Epithelial cell of proximal tubule (primary cell): ENCODE results near the gene WDR64. TPM values are rescaled to one million over a fixed set of nuclear protein-coding genes. Genes with fewer than 3 reads are reported as not detected.

ENCODE experiments used
- DNase-seq: peaks from one replicate; pipeline ENCODE4 v3.0.0-alpha.2; 2011; ENCODE audit warnings: low read depth
- H3K4me3 ChIP-seq: 2 replicates; pipeline ENCODE4 v1.5.1; 2011; ENCODE audit warnings: low read depth, mild to moderate bottlenecking, low read length
- total RNA-seq: library from RNA; depleted of rRNA; stranded (reverse); fragments of >200 nt; gene quantifications from 2 replicates; pipeline ENCODE4 v1.2.3, GENCODE V29; 2015
- TF ChIP-seq, protein P1 (sequence below): conservative IDR thresholded peaks from 2 replicates; pipeline ENCODE4 v1.5.1; 2012; ENCODE audit warnings: low read depth, mild to moderate bottlenecking, low read length

The WDR64 gene
- total RNA-seq, 1 donor from 2014 or later = not detected

DNA sequence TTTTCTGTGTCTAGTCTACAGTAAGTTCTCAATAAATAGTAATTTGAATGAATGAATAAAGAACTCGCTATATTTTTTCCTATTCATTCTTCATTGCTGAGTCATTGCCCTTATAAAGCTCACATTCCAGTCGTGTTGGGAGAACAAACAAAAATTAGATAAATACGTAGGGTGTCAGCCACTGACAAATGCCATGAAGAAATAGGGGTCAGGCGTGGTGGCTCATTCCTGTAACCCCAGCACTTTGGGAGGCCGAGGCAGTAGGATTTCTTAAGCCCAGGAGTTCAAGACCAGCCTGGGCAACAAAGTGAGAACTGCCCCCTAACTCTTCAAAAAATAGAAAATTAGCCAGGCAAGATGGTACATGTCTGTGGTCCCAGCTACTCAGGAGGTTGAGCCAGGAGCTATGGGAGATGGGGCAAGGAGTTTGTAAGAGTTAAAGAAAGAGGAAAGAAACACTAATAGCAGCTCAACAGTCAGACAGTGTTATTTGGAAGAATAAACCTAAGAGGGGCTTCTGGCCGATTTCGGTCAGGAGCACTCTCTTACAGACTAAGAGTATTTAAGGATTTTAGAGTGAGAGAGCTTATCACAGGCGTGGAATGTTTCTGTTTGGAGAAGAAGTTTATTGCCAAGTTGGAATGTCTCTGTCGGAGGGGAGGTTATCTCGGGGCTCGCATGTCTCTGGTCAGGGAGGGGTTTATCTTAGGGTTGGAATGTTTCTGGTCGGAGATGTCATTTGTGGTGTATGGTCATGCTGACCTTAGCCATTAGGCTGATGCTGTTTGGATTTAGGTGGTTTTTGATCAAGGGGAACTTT lies 10.1 kb upstream of the WDR64 start:
- no peak for DNase-seq
- H3K4me3 ChIP-seq = no peak overlapping the region
- TF ChIP-seq, protein P1, sequence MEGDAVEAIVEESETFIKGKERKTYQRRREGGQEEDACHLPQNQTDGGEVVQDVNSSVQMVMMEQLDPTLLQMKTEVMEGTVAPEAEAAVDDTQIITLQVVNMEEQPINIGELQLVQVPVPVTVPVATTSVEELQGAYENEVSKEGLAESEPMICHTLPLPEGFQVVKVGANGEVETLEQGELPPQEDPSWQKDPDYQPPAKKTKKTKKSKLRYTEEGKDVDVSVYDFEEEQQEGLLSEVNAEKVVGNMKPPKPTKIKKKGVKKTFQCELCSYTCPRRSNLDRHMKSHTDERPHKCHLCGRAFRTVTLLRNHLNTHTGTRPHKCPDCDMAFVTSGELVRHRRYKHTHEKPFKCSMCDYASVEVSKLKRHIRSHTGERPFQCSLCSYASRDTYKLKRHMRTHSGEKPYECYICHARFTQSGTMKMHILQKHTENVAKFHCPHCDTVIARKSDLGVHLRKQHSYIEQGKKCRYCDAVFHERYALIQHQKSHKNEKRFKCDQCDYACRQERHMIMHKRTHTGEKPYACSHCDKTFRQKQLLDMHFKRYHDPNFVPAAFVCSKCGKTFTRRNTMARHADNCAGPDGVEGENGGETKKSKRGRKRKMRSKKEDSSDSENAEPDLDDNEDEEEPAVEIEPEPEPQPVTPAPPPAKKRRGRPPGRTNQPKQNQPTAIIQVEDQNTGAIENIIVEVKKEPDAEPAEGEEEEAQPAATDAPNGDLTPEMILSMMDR = no peak

DNA sequence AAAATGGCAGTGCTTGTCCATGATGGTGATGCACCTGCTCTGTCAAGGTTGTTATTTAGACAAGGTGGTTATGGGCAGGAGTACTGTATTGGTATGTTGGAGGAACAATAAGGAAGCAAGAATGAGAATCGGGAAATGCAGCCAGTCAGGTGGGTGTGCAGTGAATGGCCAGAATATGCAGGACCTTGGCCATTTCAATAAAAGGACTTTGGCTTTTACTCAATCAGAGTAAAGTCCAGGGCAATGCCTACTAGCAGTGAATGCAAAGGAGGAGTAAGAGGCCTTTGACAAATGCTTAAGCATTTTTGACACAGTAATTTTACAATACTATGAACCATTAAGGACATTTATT lies 9.5 kb upstream of the WDR64 start:
- H3K4me3 ChIP-seq = no peak overlapping the region
- DNase-seq = no peak
- TF ChIP-seq, protein P1 = no peak

DNA sequence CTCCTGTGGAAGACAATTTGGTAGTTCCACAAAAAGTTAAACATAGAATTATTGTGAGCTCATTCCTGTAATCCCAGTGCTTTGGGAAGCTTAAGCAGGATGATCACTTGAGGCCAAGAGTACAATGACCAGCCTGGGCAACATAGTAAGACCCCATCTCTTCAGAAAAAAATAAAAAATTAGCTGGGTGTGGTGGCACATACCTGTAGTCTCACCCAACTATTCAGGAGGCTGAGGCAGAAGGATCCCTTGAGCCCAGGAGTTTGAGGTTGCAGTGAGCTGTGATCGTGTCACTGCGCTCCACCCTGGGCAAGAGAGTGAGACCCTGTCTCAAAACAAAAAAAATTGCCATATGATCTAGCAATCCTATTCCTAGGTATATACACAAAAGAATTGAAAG lies 7.8 kb upstream of the WDR64 start:
- TF ChIP-seq, protein P1 = no peak
- DNase-seq = no peak
- no peak overlapping the region for H3K4me3 ChIP-seq

DNA sequence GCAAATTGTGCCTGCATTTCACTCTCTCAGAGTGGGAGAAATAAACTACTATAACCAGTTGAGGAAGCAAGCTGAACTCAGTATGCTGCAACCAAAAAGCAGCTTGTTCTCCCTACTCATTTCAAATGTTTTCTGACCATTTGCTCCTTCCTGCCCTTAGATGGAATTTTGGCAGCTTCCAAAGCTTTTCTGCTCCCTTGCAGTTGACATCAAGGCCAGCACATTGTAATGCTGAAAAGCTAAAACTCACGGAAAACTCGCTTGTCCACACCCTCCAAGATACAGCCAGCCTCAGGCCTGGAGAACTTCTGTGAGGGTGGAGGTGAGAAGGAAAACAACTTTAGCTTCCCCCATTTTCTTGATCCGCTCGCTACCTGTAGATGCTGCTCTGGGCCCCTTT lies 6.9 kb upstream of the WDR64 start:
- TF ChIP-seq, protein P1 = no peak
- no peak overlapping the region for H3K4me3 ChIP-seq
- no peak for DNase-seq

DNA sequence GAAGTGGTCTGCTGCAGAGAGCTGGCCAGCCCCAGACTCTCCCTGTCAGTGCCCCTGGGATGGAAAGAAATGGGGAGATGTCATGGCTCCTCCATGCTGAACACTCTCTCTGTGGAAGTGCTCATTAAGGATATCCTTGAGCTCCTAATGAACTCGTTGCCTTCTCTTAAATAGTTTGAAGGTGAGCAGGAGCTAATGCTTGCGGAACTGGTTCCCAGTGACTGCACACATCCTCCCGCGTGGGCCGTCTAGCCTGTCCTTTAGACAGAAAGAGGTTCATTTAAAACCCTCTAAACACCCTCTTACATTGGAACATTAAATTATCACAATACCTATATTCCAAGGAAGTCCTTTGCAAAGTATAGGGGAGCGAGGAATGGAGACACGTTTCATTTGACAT lies 5.9 kb upstream of the WDR64 start:
- DNase-seq = no peak
- no peak overlapping the region for H3K4me3 ChIP-seq
- TF ChIP-seq, protein P1 = no peak

DNA sequence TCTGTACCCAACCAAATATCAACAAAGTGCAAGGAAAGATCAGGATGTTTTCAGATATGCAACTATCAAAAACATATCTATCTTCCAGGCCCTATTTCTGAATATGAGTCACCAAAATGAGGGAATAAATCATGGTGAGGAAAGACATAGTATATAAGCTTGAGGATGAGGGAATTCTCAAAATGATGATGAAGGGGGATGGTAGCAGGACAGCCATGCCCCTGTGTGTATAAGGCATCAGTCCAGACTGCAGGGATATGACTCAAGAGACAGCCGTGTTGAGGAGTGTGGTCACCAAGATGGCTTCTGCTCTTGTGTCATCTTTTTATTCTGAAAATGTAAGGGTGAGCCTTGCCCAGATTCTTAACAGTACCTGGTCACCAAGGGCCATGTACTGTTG lies 4.4 kb upstream of the WDR64 start:
- H3K4me3 ChIP-seq = no peak overlapping the region
- no peak for DNase-seq
- TF ChIP-seq, protein P1 = no peak

DNA sequence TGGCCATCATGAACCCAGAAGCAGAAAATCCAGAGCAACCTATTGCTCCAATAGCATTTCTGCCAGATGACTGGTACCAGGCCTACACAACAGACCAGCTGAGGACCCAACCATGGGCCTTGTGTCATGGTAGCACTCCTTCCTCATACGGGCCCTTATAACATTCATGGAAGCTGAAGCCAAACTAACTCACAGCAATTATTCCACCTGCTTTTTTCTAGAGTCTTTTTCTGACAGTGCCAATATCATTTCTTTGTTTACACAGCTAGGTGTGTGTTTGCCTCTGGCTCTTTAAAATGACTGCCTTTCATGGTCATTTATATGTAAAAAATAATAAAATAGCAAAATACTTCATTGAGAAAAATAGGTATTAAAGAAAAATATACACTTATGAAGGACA lies 3.9 kb upstream of the WDR64 start:
- TF ChIP-seq, protein P1 = no peak
- no peak overlapping the region for H3K4me3 ChIP-seq
- DNase-seq = no peak
